ENCODE results near the gene PSPH.
"Not testable (repeated sequence)": the region's sequence is repeated elsewhere in the genome, so short reads cannot be mapped to it uniquely, and the experiment has no call there.

GRCh38 chr7:56098187-56099008 is 47.2 kb upstream of the PSPH start:
- not testable (repeated sequence) for TF ChIP-seq CTCF, POLR2A (IDR thresholded peaks at IDR 0.05)
